Measurements from ENCODE around the gene APOL4.

The APOL4 gene

GRCh38 chr22:36227806-36228205 is 26.2 kb upstream of the APOL4 start:
- no peak for DNase-seq
- no peak overlapping the region for H3K27ac ChIP-seq
- H3K4me3 ChIP-seq (ENCODE audit: low read depth, low read length), result no peak overlapping the region
- in situ Hi-C loops (cut with HindIII; ENCODE audit: low pct_ligation_motif_present, low sequenced_read_pairs), result no loop called here
- H3K27me3 ChIP-seq (replicated peaks), result no peaks in the 10 kb centered on the region
- peaks cover 40% of the 10 kb centered on the region for H3K36me3 ChIP-seq (replicated peaks)
- no peak for TF ChIP-seq CTCF (IDR thresholded peaks at IDR 0.05; ENCODE audit: low read depth, low read length, missing control alignments)

DNA sequence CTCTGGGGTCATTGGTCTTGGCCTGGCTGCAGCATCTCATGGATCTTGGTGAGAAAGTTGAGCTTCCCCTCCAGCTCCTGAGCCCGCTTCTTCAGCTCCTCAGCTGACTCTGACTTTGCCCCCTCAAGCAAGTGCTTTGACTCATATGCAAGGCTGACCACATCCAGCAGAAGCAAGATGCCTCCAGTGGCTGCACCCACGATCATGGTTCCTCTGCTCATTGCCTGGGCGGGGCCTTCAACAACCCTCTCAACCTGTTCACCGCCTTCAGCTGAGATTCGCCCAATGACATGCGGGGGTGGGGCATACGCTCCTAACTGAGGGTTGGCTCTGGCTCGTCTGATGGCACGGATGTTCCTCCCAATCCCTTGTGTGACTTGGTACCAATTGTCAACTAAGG is 25.8 kb upstream of the APOL4 start:
- no peak for DNase-seq
- Histone ChIP-seq H3K4me3 (ENCODE audit: low read depth, low read length) (no peak overlapping the region), H3K27ac (no peak overlapping the region), H3K27me3 (replicated peaks) (no peaks in the 10 kb centered on the region), H3K36me3 (replicated peaks) (peaks cover 37% of the 10 kb centered on the region)
- in situ Hi-C loops (cut with HindIII; ENCODE audit: low pct_ligation_motif_present, low sequenced_read_pairs), result no loop called here
- no peak for TF ChIP-seq CTCF (IDR thresholded peaks at IDR 0.05; ENCODE audit: low read depth, low read length, missing control alignments)

- Histone ChIP-seq H3K27ac (no peak overlapping the region), H3K27me3 (replicated peaks) (no peaks in the 10 kb centered on the region), H3K4me3 (ENCODE audit: low read depth, low read length) (no peak overlapping the region), H3K36me3 (replicated peaks) (peaks cover 30% of the 10 kb centered on the region)
- no peak for DNase-seq
- in situ Hi-C loops (cut with HindIII; ENCODE audit: low pct_ligation_motif_present, low sequenced_read_pairs), result no loop called here
- no peak for TF ChIP-seq CTCF (IDR thresholded peaks at IDR 0.05; ENCODE audit: low read depth, low read length, missing control alignments)
Observed at GRCh38 chr22:36226189-36226588, 24.6 kb upstream of the APOL4 start.

DNA sequence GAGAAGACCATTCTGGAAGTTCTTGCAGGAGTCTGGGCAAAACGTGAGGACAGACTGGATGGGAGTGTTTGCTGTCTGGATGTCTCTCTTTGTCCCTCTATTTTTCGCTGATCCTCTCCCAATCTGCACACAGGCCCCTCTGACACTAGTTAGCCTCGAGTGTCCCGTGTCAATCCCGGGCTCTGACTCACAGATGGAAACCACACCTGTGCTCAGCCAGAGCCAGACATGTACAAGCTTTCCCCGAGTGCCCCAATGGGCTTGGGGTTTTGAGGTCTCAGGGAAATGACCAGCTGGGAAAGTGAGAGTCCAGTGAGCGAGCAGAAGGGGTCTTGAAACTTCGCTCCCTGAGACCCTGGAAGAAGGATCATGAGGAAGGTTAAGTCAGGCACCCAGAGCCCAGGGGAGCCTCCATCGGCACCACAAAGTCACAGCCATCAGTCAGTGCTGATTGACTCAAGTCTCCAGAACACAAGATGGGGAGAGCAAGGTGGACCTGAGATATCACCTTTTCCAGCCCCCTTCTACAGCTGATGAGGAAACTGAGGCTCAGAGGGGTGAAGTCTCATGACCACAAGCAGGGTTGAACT is 23.8 kb upstream of the APOL4 start:
- in situ Hi-C loops (cut with HindIII; ENCODE audit: low pct_ligation_motif_present, low sequenced_read_pairs), result no loop called here
- Histone ChIP-seq H3K4me3 (ENCODE audit: low read depth, low read length) (no peak overlapping the region), H3K27ac (no peak overlapping the region), H3K27me3 (replicated peaks) (no peaks in the 10 kb centered on the region), H3K36me3 (replicated peaks) (peaks cover 24% of the 10 kb centered on the region)
- no peak for TF ChIP-seq CTCF (IDR thresholded peaks at IDR 0.05; ENCODE audit: low read depth, low read length, missing control alignments)
- DNase-seq, result no peak

DNA sequence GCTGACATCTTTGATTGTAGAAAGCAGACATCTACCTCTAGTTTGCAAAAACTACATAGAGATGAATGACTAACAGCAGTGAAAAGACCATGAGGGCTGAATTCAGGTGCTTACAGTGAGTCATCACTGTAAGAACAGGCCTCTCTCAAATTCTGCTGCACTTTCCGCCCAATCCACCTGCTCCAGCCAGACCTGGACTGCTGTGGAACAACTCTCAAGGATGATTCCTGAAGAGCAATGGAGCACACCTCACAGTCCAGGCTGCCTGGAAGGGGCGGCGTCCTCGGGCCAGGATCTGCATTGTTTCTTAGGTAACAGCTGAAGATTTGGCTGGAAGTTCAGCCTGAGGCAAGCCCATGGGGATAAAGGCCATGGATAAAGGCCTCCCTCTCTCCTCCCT is 22.6 kb upstream of the APOL4 start:
- no peaks in the 10 kb centered on the region for H3K27me3 ChIP-seq (replicated peaks)
- no peak for TF ChIP-seq CTCF (IDR thresholded peaks at IDR 0.05; ENCODE audit: low read depth, low read length, missing control alignments)
- peaks cover 14% of the 10 kb centered on the region for H3K36me3 ChIP-seq (replicated peaks)
- H3K4me3 ChIP-seq (ENCODE audit: low read depth, low read length), result no peak overlapping the region
- H3K27ac ChIP-seq, result no peak overlapping the region
- DNase-seq, result no peak
- in situ Hi-C loops (cut with HindIII; ENCODE audit: low pct_ligation_motif_present, low sequenced_read_pairs), result no loop called here

- Histone ChIP-seq H3K4me3 (ENCODE audit: low read depth, low read length) (no peak overlapping the region), H3K27ac (no peak overlapping the region), H3K36me3 (replicated peaks) (peaks cover 9% of the 10 kb centered on the region), H3K27me3 (replicated peaks) (no peaks in the 10 kb centered on the region)
- DNase-seq, result no peak
- in situ Hi-C loops (cut with HindIII; ENCODE audit: low pct_ligation_motif_present, low sequenced_read_pairs), result no loop called here
- TF ChIP-seq CTCF (IDR thresholded peaks at IDR 0.05; ENCODE audit: low read depth, low read length, missing control alignments), result no peak
Observed at GRCh38 chr22:36223504-36223903, 21.9 kb upstream of the APOL4 start.

All from brain microvascular endothelial cell (primary cell).